ENCODE results near the gene RALGAPA2.

Gene RALGAPA2

DNA sequence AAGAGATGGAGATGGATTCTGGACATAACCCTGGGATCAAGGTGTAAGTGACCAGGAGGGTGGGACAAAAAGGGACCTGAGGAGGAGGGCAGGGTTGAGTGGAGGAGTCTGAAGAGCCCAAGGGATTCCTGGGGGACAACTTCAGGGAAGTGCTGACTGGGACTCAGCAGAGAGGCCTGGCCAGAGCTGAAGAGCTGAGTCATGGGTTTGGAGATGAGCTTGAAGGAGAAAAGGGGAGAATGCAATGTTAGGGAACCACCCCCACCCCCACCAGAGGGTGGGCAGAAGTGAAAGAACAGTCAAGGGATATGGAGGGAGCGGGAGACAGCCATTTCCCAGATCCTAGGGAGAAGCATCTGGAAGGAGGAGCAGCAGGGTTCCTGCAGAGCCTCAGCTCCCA is 289.3 kb downstream of the RALGAPA2 start:
- DNase-seq = no peak

DNA sequence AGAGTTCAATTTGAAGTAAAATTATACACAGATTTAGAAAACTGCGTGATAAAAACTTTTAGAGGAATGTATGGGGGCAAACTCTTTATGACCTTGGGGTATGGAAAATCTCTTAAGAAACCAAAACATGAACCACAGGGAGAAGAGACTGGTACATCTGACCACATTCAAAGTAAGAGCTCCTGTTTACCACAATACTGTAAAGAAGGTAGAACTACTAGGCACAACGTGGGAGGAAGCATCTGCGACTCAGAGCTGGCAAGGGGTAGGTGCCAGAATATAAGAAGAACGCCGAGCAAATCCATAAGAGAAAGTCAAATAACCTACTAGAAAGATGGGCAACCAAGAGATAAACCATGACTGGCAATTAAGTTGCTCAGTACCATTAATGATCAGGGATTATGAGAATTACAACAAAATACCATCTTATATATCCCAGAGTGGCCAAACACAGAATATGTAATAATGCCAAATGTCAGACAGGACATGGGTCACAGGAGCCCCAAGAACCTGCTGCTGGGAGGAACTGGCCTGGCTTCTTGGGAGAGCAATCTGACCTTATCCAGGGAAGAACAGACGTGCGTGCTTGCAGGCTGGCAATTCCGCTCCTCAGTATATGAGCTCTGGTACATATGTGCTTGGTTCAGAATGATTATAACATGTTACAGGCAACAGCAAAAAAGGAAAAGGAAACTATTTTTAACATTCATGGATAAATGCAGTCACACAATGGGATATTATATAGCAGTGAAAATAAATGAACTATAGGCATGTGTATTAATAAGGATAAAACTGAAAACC is 294.4 kb downstream of the RALGAPA2 start:
- no peak for DNase-seq

DNA sequence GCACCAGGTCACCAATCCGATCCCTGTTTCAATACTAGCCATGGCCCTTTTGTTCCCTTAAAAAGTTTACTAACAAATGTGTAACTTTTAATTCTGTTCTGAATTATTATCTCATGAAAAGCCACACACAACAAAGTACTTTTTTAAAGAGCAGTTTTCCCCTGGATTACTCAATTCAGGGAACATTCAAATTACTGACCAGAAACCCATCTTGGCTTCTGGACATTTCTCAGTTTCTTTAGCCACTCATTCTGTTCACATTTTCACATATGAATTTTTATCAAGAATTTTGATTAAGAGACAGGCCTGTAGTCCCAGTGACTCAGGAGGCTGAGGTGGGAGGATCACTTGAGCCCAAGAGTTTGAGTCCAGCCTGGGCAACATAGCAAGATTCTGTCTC is 297.1 kb downstream of the RALGAPA2 start:
- no peak for DNase-seq

DNA sequence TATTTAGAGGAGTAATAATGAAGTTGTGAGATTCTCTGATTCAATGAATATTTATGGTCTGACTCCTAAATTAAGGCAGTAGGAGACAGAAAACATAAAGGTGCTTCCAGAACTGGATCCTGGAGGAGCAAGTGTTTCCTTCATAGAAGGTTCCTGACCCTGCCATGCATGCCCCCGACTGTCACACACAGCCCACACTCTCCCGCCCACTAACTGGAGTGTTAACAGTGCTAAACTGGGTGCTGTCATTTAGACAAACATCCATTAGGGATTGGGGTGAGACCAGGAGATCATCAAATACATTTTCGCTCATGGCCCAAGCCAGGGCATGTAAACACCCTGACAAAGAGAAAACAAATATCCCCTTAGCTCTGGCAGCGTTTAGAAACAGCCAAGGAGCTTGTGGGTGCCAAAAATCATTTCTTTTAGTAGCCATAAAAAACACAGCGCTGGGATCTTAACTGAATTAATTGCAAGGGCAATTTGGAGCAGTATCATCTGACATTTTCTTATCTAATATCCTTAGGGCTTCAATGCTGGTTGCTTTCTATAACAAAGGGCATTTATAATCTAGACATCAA is 297.7 kb downstream of the RALGAPA2 start:
- no peak for DNase-seq

DNA sequence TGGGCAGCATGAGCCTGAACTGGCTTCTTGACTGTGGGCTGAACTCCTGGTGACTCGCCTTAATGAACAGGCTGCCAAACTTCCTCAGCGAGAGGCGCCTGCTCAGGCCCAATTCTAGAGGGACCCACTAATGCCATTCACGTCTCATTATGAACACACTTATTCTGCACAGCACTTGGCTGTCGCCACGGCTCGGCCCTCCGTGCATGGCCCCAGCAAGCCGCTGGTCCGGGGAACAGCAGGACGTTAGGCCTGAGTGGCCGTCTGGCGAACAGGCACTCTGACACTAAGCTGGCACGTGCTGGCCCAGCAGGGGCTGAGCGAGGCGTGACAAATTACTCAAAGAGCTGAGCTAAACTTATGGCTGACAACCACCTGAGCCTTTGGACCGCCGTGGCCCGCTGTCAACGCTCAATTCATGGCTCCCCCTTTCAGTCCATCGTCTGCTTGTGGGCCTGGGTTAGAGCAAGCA is 298.6 kb downstream of the RALGAPA2 start:
- no peak for DNase-seq

DNA sequence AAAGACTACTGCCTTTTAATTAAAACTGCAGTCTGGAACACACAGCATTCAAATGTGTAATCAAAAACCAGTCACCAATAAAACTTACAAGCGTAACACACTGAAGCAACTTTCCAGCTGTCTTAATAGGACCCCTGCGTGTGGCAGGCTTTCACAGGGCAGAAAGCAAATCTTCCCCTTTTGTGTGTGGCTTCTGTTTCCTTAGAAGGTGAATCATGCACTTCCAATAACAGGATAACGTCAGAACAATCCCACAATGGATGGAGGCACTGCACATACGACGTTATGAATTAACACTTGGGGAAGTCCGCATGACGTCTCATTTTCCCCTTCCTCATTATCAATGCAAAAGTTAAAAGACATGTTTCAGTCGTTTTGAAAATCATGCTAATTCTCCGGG is 299.7 kb downstream of the RALGAPA2 start:
- no peak for DNase-seq

DNA sequence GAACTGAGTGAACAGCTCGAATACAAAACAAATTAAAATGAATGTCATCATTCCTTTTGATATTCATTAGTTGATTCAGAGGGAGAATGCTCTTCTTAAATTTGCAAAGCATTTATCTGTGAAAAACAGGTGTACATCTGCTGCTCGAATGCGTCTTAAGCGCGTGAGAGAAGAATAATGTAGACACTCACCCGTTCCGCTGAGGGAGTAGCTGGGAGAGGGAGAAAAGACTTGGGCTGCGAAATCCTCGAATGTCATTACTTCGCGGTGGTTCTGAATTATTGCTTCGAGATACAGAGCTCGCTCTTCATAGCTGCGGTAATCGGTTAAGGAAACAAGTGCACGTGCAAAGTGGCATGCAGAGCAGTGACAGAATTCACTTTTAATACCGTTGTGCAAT is 300.6 kb downstream of the RALGAPA2 start:
- no peak for DNase-seq

DNA sequence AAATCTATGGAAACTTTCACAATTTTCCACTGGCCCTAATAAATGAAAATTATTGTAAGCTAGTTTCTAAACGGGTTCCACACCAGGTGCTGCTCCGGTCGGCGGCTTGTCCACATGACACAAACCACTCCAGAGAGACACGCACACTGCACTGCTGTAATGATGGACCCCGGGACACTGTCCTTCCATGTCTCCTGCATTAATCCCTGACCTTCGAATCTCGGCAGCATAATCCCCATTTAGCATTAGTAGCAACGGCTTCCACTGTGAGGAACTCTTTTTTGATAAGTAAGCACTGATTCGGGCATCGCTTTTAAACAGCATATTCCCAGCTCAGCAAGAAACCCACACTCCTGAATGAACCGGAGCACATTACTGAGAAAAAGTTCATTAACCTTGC is 301.0 kb downstream of the RALGAPA2 start:
- DNase-seq = no peak

DNA sequence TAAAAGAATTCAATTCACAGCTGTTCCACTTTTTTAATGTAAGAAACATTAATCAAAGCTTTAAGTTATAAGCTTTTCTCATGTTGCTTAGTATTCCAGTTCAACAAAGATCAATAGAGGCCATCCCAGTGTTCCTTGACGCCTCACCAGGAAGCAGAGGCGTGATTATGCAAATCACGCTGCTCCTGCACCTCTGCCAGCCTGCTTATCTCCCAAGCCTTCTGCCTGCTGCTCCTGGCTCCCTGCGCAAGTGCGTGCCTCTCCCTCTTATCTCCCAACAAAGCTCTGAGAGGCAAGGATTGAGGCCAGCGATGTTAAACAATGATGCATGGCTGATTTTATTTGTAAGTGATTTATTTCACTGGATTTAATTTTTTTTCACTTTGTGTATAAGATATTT is 301.8 kb downstream of the RALGAPA2 start:
- DNase-seq = no peak

DNA sequence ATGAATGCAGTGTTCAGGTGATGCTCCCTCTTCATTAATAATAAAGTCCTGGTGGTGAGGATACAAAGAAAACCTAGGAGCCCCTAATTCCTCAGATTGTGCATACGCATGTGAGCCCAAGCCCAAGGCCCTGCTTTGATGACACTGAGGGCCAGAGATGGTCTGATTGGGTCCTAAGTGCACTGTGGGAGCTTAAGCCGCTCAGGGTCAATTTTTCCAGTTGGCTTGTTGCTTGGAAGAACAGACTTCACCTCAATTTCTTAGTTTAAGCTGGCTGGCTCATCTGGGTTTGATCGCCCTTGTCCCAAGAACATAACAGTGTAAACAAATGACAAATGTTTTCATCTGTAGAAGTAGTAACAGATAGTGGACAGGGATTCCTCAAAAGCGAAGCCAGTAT is 303.1 kb downstream of the RALGAPA2 start:
- DNase-seq = no peak

DNA sequence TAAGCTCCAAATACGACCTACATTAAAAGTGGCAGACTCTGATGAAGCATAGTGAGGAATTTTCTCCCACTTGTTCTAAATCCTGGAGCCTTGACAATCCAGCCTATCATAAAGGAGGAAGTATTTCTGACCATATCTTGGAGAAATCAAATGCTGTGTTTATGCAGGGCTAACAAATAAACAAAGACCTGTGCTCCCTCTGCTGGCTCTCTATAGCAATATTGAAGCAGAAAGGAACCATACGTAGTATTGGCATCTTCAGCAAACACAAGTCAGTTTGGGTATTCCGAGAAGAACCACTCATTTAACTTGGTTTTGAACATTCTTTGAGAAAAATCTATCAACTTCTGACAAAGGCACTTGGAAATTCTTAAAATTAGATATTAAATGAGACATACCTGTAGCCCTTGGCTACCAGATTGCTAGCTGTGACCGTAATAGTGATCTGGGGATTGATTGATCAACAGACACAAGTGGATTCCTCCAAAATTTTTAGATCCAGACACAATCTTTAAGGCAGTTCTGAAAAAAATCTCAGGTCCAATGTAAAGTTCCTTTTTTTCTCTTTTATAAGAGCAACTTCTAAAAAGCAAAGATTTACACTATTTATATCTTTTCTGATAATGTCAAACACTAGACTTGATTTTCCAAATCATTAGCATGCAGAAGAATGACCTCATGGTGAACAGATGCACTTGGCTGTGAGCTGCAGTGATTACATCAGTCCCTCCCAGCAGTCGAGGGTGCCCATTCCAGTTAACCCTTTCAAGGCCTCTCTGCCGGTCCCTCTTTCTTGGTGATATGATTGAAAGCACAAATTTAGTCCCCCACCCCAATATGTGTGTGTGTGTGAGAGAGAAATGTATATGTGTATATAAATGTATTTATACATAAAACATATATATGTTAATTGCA is 304.3 kb downstream of the RALGAPA2 start:
- no peak for DNase-seq

DNA sequence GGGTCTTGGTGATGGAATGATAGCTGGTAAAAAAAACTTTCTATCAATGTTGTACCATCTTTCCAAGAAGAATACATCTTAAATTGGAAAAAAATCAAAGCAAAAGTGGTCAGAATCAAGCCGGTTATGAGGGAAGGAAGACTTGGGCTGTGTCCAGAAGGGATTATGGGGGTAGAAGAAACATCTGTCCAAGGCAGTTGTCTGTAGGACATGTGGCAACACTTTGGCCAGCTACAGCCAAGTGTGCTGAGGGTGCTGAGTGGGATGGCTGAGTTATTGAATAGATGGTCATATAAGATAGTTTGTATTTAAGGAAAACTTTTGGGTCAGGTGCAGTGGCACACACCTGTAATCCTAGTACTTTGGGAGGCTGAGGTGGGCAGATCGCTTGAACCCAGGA is 306.1 kb downstream of the RALGAPA2 start:
- DNase-seq = no peak

DNA sequence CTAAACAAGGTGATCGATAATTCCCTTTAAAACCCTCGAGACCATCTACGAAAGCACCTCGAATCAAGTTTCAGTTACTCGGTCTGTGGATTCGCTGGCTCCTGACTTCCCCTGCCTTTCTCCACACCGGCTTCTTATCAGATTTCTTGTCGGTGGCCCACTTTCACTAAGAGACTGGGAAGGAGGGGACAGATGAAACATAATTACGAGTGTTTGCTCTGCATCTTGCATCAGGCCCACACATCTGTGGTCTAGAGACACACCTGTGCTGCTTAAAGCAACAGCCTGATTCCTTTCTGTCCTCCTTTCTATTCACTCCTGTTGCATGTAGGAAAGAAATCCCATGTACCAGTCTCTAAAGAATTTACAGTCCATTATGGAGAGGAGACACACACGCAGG is 306.8 kb downstream of the RALGAPA2 start:
- DNase-seq = no peak

DNA sequence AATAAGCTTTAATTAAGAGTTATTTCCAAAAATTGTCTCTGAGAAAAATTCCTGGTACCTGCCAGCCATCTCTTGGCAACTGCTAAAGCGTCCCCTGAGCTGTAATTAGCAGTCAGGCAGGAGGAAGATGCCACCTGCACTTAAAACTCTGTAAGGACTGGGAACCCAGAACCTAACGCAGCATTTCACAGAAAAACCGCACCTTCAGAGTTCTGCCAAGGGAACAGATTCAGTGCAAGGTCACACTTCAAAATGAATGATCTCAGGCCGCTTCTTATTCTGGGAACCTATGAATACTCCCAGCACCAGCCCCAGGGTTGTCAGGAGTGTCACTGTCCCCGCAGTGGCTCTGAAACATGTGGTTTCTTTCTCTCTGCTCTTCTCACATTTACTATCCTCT is 307.8 kb downstream of the RALGAPA2 start:
- DNase-seq = no peak

DNA sequence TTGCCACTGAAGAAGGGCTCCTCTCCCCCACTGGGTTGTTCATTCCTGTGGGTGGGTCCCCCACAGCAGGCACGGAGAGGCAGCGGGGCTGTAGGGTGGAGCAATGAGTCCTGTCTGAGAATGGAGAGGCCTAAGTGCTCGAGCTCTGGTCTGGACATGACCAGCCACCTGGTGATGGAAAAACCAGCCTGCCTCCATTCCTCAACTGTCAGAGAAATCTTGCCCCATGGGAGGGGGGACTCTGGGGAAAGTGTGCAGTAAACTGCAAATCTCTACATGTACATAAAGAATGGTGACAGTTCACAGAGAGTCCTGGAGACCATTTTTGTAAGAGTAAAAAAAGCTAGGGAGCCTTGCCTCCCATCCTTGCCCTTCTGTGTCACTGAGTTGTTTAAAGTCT is 310.5 kb downstream of the RALGAPA2 start:
- no peak for DNase-seq

DNA sequence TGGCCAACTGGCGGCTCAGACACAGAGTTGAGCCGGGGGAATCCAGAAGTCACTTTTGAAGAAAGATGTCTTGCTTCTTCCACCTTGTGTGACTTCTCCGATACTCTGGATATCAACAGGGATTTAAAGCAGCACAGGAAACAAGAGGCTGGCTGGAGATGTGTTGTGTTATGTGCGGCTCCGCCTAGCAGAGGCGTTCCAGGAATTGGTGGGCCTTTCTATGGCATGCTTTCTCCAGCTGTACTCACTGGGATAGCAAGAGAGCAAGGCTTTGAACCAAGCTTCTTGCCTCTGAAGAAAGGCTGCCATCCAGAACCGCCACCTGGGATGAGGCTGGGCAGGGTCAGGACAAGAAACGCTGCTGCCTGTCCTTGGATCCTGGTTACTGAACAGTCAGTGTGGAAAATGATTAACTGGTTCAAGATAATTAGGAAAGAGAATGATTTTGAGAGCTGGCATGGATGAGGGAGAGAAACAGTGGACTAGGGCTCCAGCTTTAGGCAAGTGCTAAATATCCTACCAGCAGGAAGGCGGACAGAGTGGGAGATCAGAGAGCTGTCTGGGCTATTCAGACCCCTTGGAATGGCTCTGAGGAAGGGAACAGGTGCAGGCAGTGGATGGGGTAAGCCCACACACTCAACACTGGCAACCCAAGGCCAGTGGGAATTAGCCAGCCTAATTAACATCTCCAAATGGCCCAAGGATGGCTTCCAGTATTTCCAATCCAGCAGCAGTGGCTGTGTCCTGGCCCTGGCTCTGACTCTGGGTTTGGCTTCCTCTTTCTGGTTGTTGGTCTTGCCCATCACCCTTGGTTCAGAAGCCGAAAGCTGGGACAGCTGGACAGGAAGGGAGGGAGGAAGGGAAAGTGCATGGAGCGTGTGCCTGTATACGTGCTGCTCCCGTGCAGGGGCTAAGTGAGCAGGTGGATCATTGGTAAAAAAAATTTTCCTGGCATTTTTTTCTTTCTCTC is 312.6 kb downstream of the RALGAPA2 start:
- no peak for DNase-seq

DNA sequence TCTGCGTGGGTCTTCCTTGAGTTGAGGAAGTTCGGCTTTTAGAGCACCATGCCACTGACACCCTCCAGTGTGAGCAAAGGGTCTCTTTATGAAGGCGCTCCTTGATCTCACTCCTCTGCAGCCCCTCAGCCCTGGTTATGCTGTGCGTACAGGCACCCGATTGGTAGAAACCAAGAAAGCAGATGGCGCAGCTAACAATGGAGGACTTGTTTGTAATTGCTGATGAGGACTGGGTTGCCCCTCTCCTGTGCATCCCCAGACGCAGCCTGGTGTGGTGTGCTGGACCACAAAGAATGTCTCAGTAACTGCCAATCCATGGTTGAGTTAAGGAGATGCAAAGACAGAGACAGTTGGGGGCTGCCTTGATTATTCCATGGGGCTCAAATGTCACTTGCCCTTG is 314.3 kb downstream of the RALGAPA2 start:
- DNase-seq = no peak

DNA sequence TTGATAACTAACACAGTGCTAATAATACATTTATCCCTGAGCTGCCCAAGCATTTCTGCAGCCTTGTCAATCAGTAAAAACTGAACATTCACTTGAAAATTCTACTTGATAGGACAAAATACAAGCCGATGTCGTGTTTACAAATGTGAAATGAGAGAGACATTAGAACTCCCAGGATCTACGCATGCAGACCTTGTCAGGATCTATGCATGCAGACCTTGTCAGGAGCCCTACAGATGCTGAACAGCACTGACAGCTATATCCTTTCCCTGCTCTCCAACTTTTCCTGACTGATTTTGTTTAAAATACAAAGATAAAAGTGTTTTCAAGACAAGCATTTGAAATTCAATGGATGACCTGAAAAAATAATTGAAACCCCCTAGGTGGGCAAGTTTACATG is 315.6 kb downstream of the RALGAPA2 start:
- DNase-seq = no peak

DNA sequence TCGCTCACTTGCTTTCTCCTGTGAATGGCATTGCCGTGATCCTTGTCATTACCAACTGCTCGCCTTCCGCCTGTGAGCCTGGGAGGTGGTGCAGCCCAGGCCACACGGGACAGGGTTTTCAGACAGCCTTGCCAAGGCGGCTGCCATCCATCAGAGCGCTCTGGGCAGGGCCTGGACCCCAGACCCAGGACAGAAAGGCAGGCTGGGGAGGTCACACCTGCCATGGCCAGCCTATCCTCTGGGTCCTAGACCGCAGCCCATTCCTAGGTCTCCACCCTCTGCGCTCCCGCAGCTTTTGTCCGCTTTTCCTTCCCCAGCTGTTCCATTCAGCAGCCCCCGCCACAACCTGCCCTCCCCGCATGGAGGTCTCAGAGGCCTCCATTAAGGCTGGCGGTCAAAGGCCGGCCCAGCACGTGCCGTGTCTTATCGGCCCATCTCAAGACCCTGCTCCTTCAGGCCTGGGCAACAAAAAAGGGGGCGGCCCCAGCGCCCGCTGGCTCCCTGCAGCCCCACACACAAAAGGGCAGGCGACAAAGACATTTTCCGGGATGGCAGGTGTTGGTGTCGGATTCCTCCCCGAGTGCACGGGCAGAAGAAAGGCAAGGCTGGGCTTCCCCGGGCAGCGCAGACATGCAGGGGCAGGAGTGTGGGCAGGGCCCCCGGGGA is 316.4 kb downstream of the RALGAPA2 start:
- no peak for DNase-seq

DNA sequence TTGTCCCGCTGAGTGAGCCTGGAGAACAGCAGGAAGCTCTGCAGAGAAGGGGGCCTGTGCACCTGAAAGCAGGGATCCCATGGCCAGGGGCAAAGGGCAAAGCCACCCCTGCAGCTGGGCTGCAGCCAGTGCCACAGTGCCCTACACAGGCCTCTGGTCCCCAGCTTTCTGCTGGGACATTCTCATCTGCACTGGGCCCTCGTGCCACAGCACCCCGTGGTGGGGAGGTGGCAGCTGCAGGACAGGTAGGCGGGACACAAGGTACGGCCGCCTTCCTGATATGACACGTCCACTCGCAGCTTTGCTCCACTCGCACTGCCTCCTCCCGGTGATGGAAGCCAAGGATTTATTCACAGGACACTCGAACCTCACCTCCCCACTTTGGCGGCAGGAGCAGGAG is 317.4 kb downstream of the RALGAPA2 start:
- DNase-seq = no peak

DNA sequence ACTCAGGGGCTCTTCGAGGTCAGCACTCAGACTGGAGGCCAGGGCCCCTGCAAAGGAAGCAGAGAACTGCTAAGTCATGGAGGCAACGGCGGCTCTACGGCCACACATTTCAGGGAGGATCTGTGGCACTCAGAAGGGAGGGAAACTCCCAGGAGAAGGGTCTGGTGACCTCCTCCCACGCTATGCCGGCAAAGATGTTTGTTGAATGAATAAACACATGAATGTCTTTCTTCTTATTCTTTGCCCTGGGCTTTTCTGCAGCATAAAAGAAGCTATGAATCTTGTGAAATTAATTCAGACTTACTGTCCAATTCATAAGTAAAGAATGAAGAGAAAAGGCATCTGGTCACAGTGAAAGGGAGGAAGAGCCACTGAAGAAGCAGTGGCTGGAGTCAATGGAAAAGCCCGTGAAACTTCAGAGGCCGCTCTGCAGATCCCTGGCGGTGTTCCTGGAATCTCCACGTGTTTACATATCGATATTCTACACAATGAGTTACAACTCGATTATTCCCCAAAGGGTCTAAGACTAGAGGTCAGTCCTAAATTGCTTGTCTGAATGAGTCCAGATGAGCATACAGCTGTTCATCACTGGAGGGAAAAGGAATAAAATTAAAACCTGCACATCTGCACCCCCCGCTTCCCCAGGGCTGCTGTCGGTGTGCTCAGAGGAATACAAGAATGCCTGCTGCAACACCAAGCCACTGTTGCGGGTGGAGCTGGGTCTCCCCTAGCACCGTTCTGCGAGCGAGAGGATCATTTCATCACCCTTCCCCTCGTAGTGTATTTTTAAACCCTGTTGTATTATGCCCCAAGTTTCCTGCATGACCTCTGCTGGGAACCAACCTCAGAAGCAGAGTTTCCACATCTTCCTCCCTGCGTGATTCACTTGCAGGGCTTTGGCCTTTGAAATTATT is 319.0 kb downstream of the RALGAPA2 start:
- DNase-seq = no peak

Data from KG1 (cell line).